Neuronal stem cell (in vitro differentiated cells): ENCODE data around the gene ATP5ME.

ENCODE experiments used
- DNase-seq: peaks from one replicate; pipeline ENCODE4 v3.0.0-alpha.2; 2013; ENCODE audit warnings: low spot score
- H2AFZ ChIP-seq: one replicate; pipeline ENCODE4 v1.6.1; 2013; ENCODE audit warnings: mild to moderate bottlenecking, low read length, inconsistent platforms
- H2AK5ac ChIP-seq: 2 replicates; pipeline ENCODE4 v1.6.1; 2013; ENCODE audit warnings: low read depth, mild to moderate bottlenecking, inconsistent platforms, low read length, moderate library complexity, mixed read lengths
- H2BK120ac ChIP-seq: 2 replicates; pipeline ENCODE4 v1.6.1; 2013; ENCODE audit warnings: low read depth, mild to moderate bottlenecking, inconsistent platforms, low read length, moderate library complexity, mixed read lengths
- H2BK12ac ChIP-seq: one replicate; pipeline ENCODE4 v1.6.1; 2013; ENCODE audit warnings: low read length, inconsistent platforms
- H2BK15ac ChIP-seq: 2 replicates; pipeline ENCODE4 v1.6.1; 2013; ENCODE audit warnings: mild to moderate bottlenecking, low read length, inconsistent platforms, mixed read lengths
- H2BK5ac ChIP-seq: one replicate; pipeline ENCODE4 v1.6.1; 2013; ENCODE audit warnings: inconsistent platforms, mild to moderate bottlenecking, low read length, moderate library complexity
- H3K14ac ChIP-seq: one replicate; pipeline ENCODE4 v1.6.1; 2013; ENCODE audit warnings: low read length, inconsistent platforms
- H3K18ac ChIP-seq: 2 replicates; pipeline ENCODE4 v1.6.1; 2013; ENCODE audit warnings: low read length, inconsistent platforms
- H3K23ac ChIP-seq: 2 replicates; pipeline ENCODE4 v1.6.1; 2013; ENCODE audit warnings: low read depth, mild to moderate bottlenecking, mixed read lengths, low read length, inconsistent platforms; ENCODE audit not compliant: poor library complexity
- H3K27ac ChIP-seq: replicated peaks from 3 replicates; pipeline ENCODE4 v1.5.1; 2013; ENCODE audit warnings: low read length, inconsistent platforms
- H3K27me3 ChIP-seq, 3 experiments: 2 replicates each; pipeline ENCODE4 v1.6.1; 2013; ENCODE audit warnings: low read length in 3 of 3, mild to moderate bottlenecking in 2 of 3, inconsistent platforms in 1 of 3, low read depth in 1 of 3, mixed read lengths in 1 of 3, moderate library complexity in 1 of 3; ENCODE audit not compliant: control insufficient read depth in 3 of 3, insufficient read depth in 3 of 3
- H3K36me3 ChIP-seq, 2 donors: replicated peaks in 1 of 2; 2 replicates each; pipeline ENCODE4 v1.6.1; 2013; ENCODE audit warnings: low read length in 2 of 2; ENCODE audit not compliant: control insufficient read depth in 2 of 2, insufficient read depth in 2 of 2
- H3K4ac ChIP-seq: 2 replicates; pipeline ENCODE4 v1.6.1; 2013; ENCODE audit warnings: inconsistent platforms, mild to moderate bottlenecking, low read length, moderate library complexity
- H3K4me1 ChIP-seq, 2 donors: 1 replicate in 1 of 2; 2 replicates in 1 of 2; pipeline ENCODE4 v1.6.1; 2013; ENCODE audit warnings: low read length in 2 of 2, low read depth in 1 of 2; ENCODE audit not compliant: control insufficient read depth in 2 of 2, insufficient read depth in 1 of 2
- H3K4me2 ChIP-seq: one replicate; pipeline ENCODE4 v1.6.1; 2013; ENCODE audit warnings: mild to moderate bottlenecking, low read length, inconsistent platforms; ENCODE audit not compliant: insufficient read depth, poor library complexity, severe bottlenecking
- H3K4me3 ChIP-seq, 2 donors: 2 replicates each; pipeline ENCODE4 v1.5.1; 2013; ENCODE audit warnings: low read length in 2 of 2, mild to moderate bottlenecking in 2 of 2, inconsistent platforms in 1 of 2, moderate library complexity in 1 of 2
- H3K79me1 ChIP-seq: one replicate; pipeline ENCODE4 v1.6.1; 2013; ENCODE audit warnings: low read depth, mild to moderate bottlenecking, inconsistent platforms, low read length, moderate library complexity
- H3K9ac ChIP-seq: one replicate; pipeline ENCODE4 v1.6.1; 2013; ENCODE audit warnings: mild to moderate bottlenecking, low read depth, low read length, inconsistent platforms; ENCODE audit not compliant: poor library complexity
- H3K9me3 ChIP-seq, 2 donors: replicated peaks in 1 of 2; 2 replicates each; pipeline versions ENCODE3 to v1.6.1; 2013; ENCODE audit warnings: low read length in 2 of 2, mild to moderate bottlenecking in 2 of 2, inconsistent platforms in 1 of 2, low read depth in 1 of 2, mixed read lengths in 1 of 2, moderate library complexity in 1 of 2; ENCODE audit not compliant: control insufficient read depth in 2 of 2, insufficient read depth in 1 of 2
- H4K8ac ChIP-seq: one replicate; pipeline ENCODE4 v1.6.1; 2013; ENCODE audit warnings: low read depth, mild to moderate bottlenecking, inconsistent platforms, low read length, moderate library complexity
- H4K91ac ChIP-seq: one replicate; pipeline ENCODE4 v1.6.1; 2013; ENCODE audit warnings: low read length, low read depth, mild to moderate bottlenecking, inconsistent platforms; ENCODE audit not compliant: poor library complexity
- WGBS, 2 donors: extraction: QIAGEN DNeasy Blood & Tissue Kit; methylation state at CpG; one replicate each; pipeline ENCODE4 v1.1.7; 2013; ENCODE audit warnings: missing lambda C conversion rate in 2 of 2, mixed read lengths in 1 of 2; ENCODE audit not compliant: insufficient read length in 2 of 2, insufficient replicate concordance in 1 of 2; ENCODE audit errors: extremely low coverage in 2 of 2; 5-methylcytosine and 5-hydroxymethylcytosine counted together

Gene ATP5ME

DNA sequence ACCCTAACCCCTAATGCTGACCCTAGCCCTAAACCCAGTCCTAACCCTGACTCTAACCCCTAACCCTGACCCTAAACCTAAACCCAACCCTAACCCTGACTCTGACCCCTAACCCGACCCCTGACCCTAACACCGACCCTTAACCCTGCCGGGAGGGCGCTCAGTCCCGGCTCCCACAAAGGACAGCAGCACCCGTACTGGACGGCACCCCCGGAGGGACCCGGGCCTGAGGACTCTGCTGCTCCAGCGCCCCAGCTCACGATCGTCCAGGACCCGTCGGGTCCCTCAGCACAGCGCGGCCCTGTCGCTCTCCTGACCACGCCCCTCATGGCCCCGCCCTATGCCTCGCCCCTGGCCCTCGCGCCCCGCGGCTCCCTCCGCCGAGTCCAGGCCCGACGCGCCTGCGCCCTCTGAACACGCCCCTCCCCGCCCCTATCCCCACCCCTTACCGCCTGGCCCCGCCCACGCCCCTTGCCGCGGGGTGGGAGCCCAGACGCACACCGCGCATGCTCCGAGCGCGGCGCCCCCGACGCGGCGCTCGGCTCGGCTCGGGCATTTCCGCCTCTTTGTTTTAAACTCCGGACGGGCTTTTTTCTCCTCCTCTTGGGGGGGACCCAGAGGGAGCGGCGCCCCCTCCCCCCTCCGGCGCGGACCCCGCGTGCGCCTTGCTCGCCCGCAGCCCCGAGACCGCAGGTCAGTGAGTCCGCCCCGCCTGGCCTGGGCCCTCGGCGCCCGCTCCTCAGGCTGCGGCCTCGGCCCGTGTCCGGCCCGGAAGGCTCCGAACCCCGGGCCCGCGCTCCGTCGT, 31.4 kb upstream of the ATP5ME start, which contains the start of gene PCGF3:
PCGF3 (plus strand) TSS at position 555 of the 805 bp plus-strand sequence. CDS start 27,849 bp downstream, outside the sequence.
- peak within 1 kb of the TSS; percentile 94 to 98 for H3K4me3 ChIP-seq
- H3K36me3 ChIP-seq: peaks cover 6 to 25% of the 10 kb centered on the region in 2 donors
- H3K23ac ChIP-seq: peak within 1 kb of the TSS; percentile 52
- H2AK5ac ChIP-seq: peak within 1 kb of the TSS; percentile 82
- H3K18ac ChIP-seq: peak within 1 kb of the TSS; percentile 98
- H2AFZ ChIP-seq: peak within 1 kb of the TSS; percentile 95
- no CpG with 5 or more reads among the region's 82 CpGs for WGBS, 2 donors
- peak within 1 kb of the TSS; percentile 83 for H3K14ac ChIP-seq
- peaks cover 0 to 2% (median 0%) of the 10 kb centered on the region in 3 experiments for H3K27me3 ChIP-seq
- peak within 1 kb of the TSS; percentile 83 for H2BK120ac ChIP-seq
- no peak within 1 kb of the TSS for H3K27ac ChIP-seq
- no peak within 1 kb of the TSS for H4K91ac ChIP-seq
- H3K9me3 ChIP-seq: peaks cover 6 to 24% of the 10 kb centered on the region in 2 donors
- H3K4ac ChIP-seq: peak within 1 kb of the TSS; percentile 12
- peak; percentile 93 for DNase-seq
- H3K79me1 ChIP-seq: peaks cover 14% of the 10 kb centered on the region
- H2BK12ac ChIP-seq: no peak within 1 kb of the TSS
- H4K8ac ChIP-seq: no peak within 1 kb of the TSS
- peak within 1 kb of the TSS; percentile 97 for H2BK5ac ChIP-seq
- H3K4me1 ChIP-seq: peaks cover 6 to 9% of the 10 kb centered on the region in 2 donors
- peak within 1 kb of the TSS; percentile 82 for H2BK15ac ChIP-seq
- peak within 1 kb of the TSS; percentile 60 for H3K4me2 ChIP-seq
- H3K9ac ChIP-seq: peak within 1 kb of the TSS; percentile 98

DNA sequence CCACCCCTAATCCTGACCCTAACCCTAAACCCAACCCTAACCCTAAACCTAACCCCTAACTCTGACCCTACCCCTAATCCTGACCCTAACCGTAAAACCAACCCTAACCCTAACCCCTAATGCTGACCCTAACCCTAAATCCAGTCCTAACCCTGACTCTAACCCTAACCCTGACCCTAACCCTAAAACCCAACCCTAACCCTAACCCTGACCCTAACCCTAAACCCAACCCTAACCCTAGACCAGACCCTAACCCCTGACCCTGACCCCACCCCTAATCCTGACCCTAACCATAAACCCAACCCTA, 30.8 kb upstream of the ATP5ME start:
- Histone ChIP-seq H3K27me3 (peaks cover 0 to 2% (median 0%) of the 10 kb centered on the region in 3 experiments), H2AFZ (peak overlapping the region; percentile 95), H3K4me1 (peaks cover 7 to 9% of the 10 kb centered on the region in 2 donors), H2BK12ac (no peak overlapping the region), H3K18ac (no peak overlapping the region), H3K4ac (no peak overlapping the region), H3K4me3 (peak overlapping the region in 1 of 2 donors; percentile 94), H3K23ac (peak overlapping the region; percentile 52), H3K9me3 (peaks cover 1 to 19% of the 10 kb centered on the region in 2 donors), H3K4me2 (no peak overlapping the region), H2BK5ac (peak overlapping the region; percentile 85), H4K8ac (no peak overlapping the region), H3K14ac (no peak overlapping the region), H4K91ac (no peak overlapping the region), H3K36me3 (peaks cover 3 to 19% of the 10 kb centered on the region in 2 donors), H3K27ac (no peak overlapping the region), H3K9ac (no peak overlapping the region), H2AK5ac (peak overlapping the region; percentile 82), H2BK15ac (peak overlapping the region; percentile 82), H3K79me1 (peaks cover 14% of the 10 kb centered on the region), H2BK120ac (no peak overlapping the region)
- 100% methylated on average over 1 of the region's 1 CpG; no CpG with 5 or more reads in 1 of the 2 donors for WGBS, 2 donors
- DNase-seq: no peak

DNA sequence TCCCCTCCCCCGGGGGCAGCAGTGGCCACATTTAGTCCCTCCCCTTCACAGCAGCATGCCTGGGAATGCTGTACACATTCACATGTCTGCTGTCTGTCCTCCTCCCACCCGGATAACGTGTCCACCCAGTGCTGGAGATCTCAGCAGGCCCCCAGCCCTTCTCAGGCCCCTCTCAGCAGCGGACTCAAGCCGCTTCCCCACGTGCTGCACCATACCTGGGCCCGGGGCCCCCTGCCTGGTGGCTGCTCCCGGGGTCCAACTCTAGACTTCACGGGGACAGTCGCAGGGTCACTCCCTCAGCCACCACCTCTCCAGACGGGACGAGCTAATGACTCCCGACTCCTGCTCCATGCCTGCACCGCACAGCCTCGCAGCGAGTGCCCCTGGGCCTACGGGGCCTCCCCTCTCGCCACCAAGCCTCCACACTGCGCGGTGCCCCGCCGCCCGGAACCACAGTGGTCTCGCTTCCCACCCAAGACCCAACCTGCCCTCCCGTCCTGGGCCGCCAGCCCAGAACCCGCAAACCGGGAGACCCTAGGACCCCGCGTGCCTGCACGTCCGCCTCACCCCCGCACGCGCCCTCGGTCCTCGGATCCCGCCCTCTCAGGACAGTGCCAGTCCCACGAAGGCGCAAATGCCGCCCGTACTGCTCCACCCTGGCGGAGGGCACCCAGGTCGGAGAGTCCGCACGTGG, 30.3 kb upstream of the ATP5ME start:
- Histone ChIP-seq H2BK120ac (no peak overlapping the region), H2AK5ac (peak overlapping the region; percentile 82), H3K9ac (peak overlapping the region; percentile 78), H4K91ac (no peak overlapping the region), H4K8ac (no peak overlapping the region), H3K79me1 (peaks cover 10% of the 10 kb centered on the region), H2BK12ac (no peak overlapping the region), H3K36me3 (peaks cover 2 to 14% of the 10 kb centered on the region in 2 donors), H3K4me3 (no peak overlapping the region), H3K4ac (no peak overlapping the region), H2BK15ac (peak overlapping the region; percentile 78), H3K9me3 (peaks cover 0 to 14% of the 10 kb centered on the region in 2 donors), H3K18ac (no peak overlapping the region), H3K4me2 (no peak overlapping the region), H3K27me3 (peaks cover 0 to 2% (median 0%) of the 10 kb centered on the region in 3 experiments), H3K14ac (no peak overlapping the region), H3K23ac (peak overlapping the region; percentile 55), H3K27ac (no peak overlapping the region), H3K4me1 (peaks cover 9 to 12% of the 10 kb centered on the region in 2 donors), H2BK5ac (peak overlapping the region; percentile 50), H2AFZ (no peak overlapping the region)
- DNase-seq: no peak
- no CpG with 5 or more reads among the region's 46 CpGs for WGBS, 2 donors
